MM.1S (cell line): Measurements from ENCODE around the gene CD34.

ENCODE experiments used
- CTCF ChIP-seq: fragments of 300-600 bp; sonication (generic); IDR thresholded peaks from 2 replicates; pipeline ENCODE4 v1.5.1; 2016; ENCODE audit warnings: antibody characterized with exemption, low read length, mixed read lengths
- EZH2 ChIP-seq: fragments of 300-600 bp; sonication (generic); optimal IDR thresholded peaks from 2 replicates; pipeline ENCODE3; 2017; ENCODE audit warnings: low read depth, mild to moderate bottlenecking, antibody characterized with exemption, low read length, mixed read lengths
- EZH2phosphoT487 ChIP-seq: fragments of 300-600 bp; sonication (generic); IDR thresholded peaks from 2 replicates; pipeline ENCODE4 v1.6.1; 2018; ENCODE audit warnings: antibody characterized with exemption, low read length

GRCh38 chr1:207888652-207889051, 22.3 kb downstream of the CD34 start:
- TF ChIP-seq CTCF, result no peak
- no peak for TF ChIP-seq EZH2
- no peak for TF ChIP-seq EZH2phosphoT487
